Measurements from ENCODE around the gene PLXNB3. TPM values are rescaled to one million over a fixed set of nuclear protein-coding genes. Genes with fewer than 3 reads are reported as not detected.

The PLXNB3 gene
- total and polyA plus RNA-seq, 2 of the 13 experiments (the other 11 are each of a cell fraction or from before 2014, with no cell fraction given): 3.0 to 6.9 TPM

DNA sequence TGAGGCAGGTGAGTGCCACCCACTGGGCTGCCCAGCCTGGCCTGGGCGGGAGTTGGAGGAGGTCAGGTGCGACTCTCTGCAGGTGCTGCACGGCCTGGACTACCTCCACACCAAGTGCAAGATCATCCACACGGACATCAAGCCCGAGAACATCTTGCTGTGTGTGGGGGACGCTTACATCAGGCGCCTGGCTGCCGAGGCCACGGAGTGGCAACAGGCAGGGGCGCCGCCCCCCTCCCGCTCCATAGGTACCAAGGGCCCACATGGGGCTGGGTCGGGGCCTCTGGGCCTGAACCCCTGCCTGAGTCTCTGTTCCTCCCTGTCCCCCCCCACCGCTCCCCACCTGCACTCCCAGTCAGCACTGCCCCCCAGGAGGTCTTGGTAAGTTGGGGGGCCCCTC is 18.8 kb downstream of the PLXNB3 start:
- POLR2A ChIA-PET: interaction anchor here (1.0 to 1.5 kb wide), 2 partner anchors 9 to 11 kb away, joined by 3 to 4 read pairs; partner anchors contain the start of genes IDH3G and SSR4
- ATAC-seq: no peak

DNA sequence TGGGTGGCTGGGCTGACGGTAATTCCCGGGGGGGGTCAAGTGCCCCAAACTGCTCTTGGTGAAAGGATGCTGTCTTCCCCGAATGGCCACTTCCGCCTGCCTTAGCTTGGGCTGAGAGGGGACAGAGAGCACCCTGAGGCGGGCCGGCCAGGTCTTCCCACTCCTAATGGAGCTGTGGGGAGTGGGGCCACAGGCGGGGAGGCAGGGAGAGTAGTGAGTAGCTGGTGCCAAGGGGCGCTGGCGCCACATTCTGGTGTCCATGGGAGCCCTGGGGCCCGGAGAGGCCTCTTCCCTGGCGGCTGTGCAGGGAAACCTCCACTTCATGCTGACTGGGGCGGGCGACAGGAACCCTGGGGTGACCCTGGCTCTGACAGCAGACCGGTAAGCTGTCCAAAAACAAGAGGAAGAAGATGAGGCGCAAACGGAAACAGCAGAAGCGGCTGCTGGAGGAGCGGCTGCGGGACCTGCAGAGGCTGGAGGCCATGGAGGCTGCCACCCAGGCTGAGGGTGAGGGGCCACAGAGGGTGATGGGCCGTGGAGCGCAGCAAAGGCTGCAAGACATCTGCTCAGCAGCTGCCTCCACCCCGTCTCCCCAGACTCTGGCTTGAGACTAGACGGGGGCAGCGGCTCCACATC is 19.4 kb downstream of the PLXNB3 start:
- no peak overlapping the region for H3K27ac ChIP-seq (ENCODE audit: extremely low read length, insufficient read depth, low read length)
- H3K4me2 ChIP-seq (ENCODE audit: low read depth, low read length): no peak overlapping the region
- TF ChIP-seq MBD4 (IDR thresholded peaks at IDR 0.05; ENCODE audit: borderline replicate concordance, low read length): no peak
- TF ChIP-seq, protein P1, sequence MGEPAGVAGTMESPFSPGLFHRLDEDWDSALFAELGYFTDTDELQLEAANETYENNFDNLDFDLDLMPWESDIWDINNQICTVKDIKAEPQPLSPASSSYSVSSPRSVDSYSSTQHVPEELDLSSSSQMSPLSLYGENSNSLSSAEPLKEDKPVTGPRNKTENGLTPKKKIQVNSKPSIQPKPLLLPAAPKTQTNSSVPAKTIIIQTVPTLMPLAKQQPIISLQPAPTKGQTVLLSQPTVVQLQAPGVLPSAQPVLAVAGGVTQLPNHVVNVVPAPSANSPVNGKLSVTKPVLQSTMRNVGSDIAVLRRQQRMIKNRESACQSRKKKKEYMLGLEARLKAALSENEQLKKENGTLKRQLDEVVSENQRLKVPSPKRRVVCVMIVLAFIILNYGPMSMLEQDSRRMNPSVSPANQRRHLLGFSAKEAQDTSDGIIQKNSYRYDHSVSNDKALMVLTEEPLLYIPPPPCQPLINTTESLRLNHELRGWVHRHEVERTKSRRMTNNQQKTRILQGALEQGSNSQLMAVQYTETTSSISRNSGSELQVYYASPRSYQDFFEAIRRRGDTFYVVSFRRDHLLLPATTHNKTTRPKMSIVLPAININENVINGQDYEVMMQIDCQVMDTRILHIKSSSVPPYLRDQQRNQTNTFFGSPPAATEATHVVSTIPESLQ (CRISPR knock-in tag; conservative IDR thresholded peaks at IDR 0.05): no peak
- no peak for TF ChIP-seq TGIF2 (CRISPR knock-in tag; IDR thresholded peaks at IDR 0.05)
- TF ChIP-seq, protein P2, sequence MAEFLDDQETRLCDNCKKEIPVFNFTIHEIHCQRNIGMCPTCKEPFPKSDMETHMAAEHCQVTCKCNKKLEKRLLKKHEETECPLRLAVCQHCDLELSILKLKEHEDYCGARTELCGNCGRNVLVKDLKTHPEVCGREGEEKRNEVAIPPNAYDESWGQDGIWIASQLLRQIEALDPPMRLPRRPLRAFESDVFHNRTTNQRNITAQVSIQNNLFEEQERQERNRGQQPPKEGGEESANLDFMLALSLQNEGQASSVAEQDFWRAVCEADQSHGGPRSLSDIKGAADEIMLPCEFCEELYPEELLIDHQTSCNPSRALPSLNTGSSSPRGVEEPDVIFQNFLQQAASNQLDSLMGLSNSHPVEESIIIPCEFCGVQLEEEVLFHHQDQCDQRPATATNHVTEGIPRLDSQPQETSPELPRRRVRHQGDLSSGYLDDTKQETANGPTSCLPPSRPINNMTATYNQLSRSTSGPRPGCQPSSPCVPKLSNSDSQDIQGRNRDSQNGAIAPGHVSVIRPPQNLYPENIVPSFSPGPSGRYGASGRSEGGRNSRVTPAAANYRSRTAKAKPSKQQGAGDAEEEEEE (CRISPR knock-in tag; IDR thresholded peaks at IDR 0.05; ENCODE audit: borderline replicate concordance): no peak
- TF ChIP-seq, protein P3, sequence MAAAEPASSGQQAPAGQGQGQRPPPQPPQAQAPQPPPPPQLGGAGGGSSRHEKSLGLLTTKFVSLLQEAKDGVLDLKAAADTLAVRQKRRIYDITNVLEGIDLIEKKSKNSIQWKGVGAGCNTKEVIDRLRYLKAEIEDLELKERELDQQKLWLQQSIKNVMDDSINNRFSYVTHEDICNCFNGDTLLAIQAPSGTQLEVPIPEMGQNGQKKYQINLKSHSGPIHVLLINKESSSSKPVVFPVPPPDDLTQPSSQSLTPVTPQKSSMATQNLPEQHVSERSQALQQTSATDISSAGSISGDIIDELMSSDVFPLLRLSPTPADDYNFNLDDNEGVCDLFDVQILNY (CRISPR knock-in tag; conservative IDR thresholded peaks at IDR 0.05): no peak
- TF ChIP-seq, protein P4, sequence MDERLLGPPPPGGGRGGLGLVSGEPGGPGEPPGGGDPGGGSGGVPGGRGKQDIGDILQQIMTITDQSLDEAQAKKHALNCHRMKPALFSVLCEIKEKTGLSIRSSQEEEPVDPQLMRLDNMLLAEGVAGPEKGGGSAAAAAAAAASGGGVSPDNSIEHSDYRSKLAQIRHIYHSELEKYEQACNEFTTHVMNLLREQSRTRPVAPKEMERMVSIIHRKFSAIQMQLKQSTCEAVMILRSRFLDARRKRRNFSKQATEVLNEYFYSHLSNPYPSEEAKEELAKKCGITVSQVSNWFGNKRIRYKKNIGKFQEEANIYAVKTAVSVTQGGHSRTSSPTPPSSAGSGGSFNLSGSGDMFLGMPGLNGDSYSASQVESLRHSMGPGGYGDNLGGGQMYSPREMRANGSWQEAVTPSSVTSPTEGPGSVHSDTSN (CRISPR knock-in tag; IDR thresholded peaks at IDR 0.05): no peak
- TF ChIP-seq, protein P5, sequence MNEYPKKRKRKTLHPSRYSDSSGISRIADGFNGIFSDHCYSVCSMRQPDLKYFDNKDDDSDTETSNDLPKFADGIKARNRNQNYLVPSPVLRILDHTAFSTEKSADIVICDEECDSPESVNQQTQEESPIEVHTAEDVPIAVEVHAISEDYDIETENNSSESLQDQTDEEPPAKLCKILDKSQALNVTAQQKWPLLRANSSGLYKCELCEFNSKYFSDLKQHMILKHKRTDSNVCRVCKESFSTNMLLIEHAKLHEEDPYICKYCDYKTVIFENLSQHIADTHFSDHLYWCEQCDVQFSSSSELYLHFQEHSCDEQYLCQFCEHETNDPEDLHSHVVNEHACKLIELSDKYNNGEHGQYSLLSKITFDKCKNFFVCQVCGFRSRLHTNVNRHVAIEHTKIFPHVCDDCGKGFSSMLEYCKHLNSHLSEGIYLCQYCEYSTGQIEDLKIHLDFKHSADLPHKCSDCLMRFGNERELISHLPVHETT (CRISPR knock-in tag; conservative IDR thresholded peaks at IDR 0.05): no peak
- ATAC-seq: no peak
- no peaks in the 10 kb centered on the region for H3K27me3 ChIP-seq (ENCODE audit: control insufficient read depth in 1 of 2, insufficient read depth in 2 of 2, low read length in 2 of 2)
- no peaks in the 10 kb centered on the region for H3K4me1 ChIP-seq (ENCODE audit: insufficient read depth, low read length)
- ChIA-PET POLR2A (interaction anchor here (1.5 kb wide), 1 partner anchor 11 kb away, joined by 3 read pairs; the partner anchor contains the start of genes IDH3G and SSR4), CTCF (ENCODE audit: low intra/inter-chr PET ratio, low total read pairs) (no interaction called here)
- H3K9me3 ChIP-seq (ENCODE audit: low read length): no peaks in the 10 kb centered on the region
- in situ Hi-C loops (cut with HindIII; ENCODE audit: extremely low pct_ligation_motif_present, low pct_unique_long_range_greater_than_20kb): no loop called here
- no peaks in the 10 kb centered on the region for H4K20me1 ChIP-seq (ENCODE audit: insufficient read depth, low read length)
- H3K4me3 ChIP-seq (replicated peaks in 1 of 3; ENCODE audit: insufficient read depth in 1 of 3, low read depth in 2 of 3, low read length in 3 of 3): no peak overlapping the region
- no peak overlapping the region for H2AFZ ChIP-seq (ENCODE audit: low read length)
- no TSS peak for BruUV-seq (replicated peaks)
- H3K36me3 ChIP-seq (replicated peaks in 1 of 2; ENCODE audit: control insufficient read depth in 1 of 2, insufficient read depth in 2 of 2, low read length in 2 of 2): no peaks in the 10 kb centered on the region; a peak in 2 of 5 replicates
- H3K79me2 ChIP-seq (ENCODE audit: insufficient read depth, low read length): no peaks in the 10 kb centered on the region
- FAIRE-seq: no peak
- intact Hi-C loops (cut with micrococcal nuclease; ENCODE audit: unreplicated experiment): loop anchor here (2.0 kb wide), 1 partner anchor 19 kb away; the partner anchor contains the start of gene PLXNB3
- 97% methylated on average over 14 of the region's 24 CpGs for WGBS (ENCODE audit: low lambda C conversion rate)
- no peak for DNase-seq (ENCODE audit: low spot score)
- no peak overlapping the region for H3K9ac ChIP-seq (ENCODE audit: insufficient read depth, low read depth, low read length)

More for the DNA sequence above, 18.8 kb downstream of the PLXNB3 start:
- H3K4me3 ChIP-seq (replicated peaks in 1 of 3; ENCODE audit: insufficient read depth in 1 of 3, low read depth in 2 of 3, low read length in 3 of 3): no peak overlapping the region
- BruUV-seq (replicated peaks): no TSS peak
- TF ChIP-seq AGO2 (optimal IDR thresholded peaks at IDR 0.05; ENCODE audit: low read depth, low read length) (peak; percentile 60), ZNF264 (CRISPR knock-in tag; IDR thresholded peaks at IDR 0.05) (no peak), MTF2 (CRISPR knock-in tag; IDR thresholded peaks at IDR 0.05; ENCODE audit: borderline replicate concordance) (no peak), TCF7 (IDR thresholded peaks at IDR 0.05; ENCODE audit: low read depth) (no peak), XBP1 (CRISPR knock-in tag; IDR thresholded peaks at IDR 0.05) (no peak)
- no peaks in the 10 kb centered on the region; a peak in 2 of 5 replicates for H3K36me3 ChIP-seq (replicated peaks in 1 of 2; ENCODE audit: control insufficient read depth in 1 of 2, insufficient read depth in 2 of 2, low read length in 2 of 2)
- no peak overlapping the region for H3K4me2 ChIP-seq (ENCODE audit: low read depth, low read length)
- no peak for FAIRE-seq
- WGBS (ENCODE audit: low lambda C conversion rate): no CpG with 5 or more reads among the region's 14 CpGs
- H3K9me3 ChIP-seq (ENCODE audit: low read length): no peaks in the 10 kb centered on the region
- H3K4me1 ChIP-seq (ENCODE audit: insufficient read depth, low read length): no peaks in the 10 kb centered on the region
- no peak overlapping the region for H3K27ac ChIP-seq (ENCODE audit: extremely low read length, insufficient read depth, low read length)
- no peak for DNase-seq (ENCODE audit: low spot score)
- intact Hi-C loops (cut with micrococcal nuclease; ENCODE audit: unreplicated experiment): loop anchor here (2.0 kb wide), 1 partner anchor 18 kb away; the partner anchor contains the start of gene PLXNB3
- CTCF ChIA-PET (ENCODE audit: low intra/inter-chr PET ratio, low total read pairs): no interaction called here
- in situ Hi-C loops (cut with HindIII; ENCODE audit: extremely low pct_ligation_motif_present, low pct_unique_long_range_greater_than_20kb): no loop called here
- H2AFZ ChIP-seq (ENCODE audit: low read length): no peak overlapping the region
- no peaks in the 10 kb centered on the region for H3K79me2 ChIP-seq (ENCODE audit: insufficient read depth, low read length)
- H3K27me3 ChIP-seq (ENCODE audit: control insufficient read depth in 1 of 2, insufficient read depth in 2 of 2, low read length in 2 of 2): no peaks in the 10 kb centered on the region
- no peaks in the 10 kb centered on the region for H4K20me1 ChIP-seq (ENCODE audit: insufficient read depth, low read length)
- no peak overlapping the region for H3K9ac ChIP-seq (ENCODE audit: insufficient read depth, low read depth, low read length)

Data from HepG2 (cell line).